ENCODE data around the gene ERGIC1. TPM values are rescaled to one million over a fixed set of nuclear protein-coding genes. Genes with fewer than 3 reads are reported as not detected.
A peak's percentile ranks its signal among the peaks of the same experiment; 100 is the strongest.

ERGIC1 gene
- total RNA-seq, 1 donor from 2014 or later, result 46.4 TPM

- Histone ChIP-seq H3K27ac (ENCODE audit: low read depth, low read length) (peak overlapping the region; percentile 38), H3K27me3 (ENCODE audit: control insufficient read depth in 3 of 3, insufficient read depth in 3 of 3, low read length in 3 of 3) (no peaks in the 10 kb centered on the region), H3K4me3 (ENCODE audit: low read length in 3 of 3) (no peak overlapping the region), H3K9me3 (ENCODE audit: control insufficient read depth in 3 of 3, low read length in 3 of 3) (no peaks in the 10 kb centered on the region), H3K4me1 (ENCODE audit: control insufficient read depth in 3 of 3, insufficient read depth in 3 of 3, low read length in 3 of 3) (peaks cover 29 to 47% (median 39%) of the 10 kb centered on the region in 3 donors), H3K36me3 (ENCODE audit: control insufficient read depth in 3 of 3, insufficient read depth in 3 of 3, low read length in 3 of 3) (peaks cover 0 to 2% (median 2%) of the 10 kb centered on the region in 3 donors), H3K9ac (ENCODE audit: low read depth in 1 of 3, low read length in 3 of 3) (peak overlapping the region in 1 of 3 donors; percentile 30)
Observed at GRCh38 chr5:172881691-172882370, 47.8 kb downstream of the ERGIC1 start.

GRCh38 chr5:172883066-172883465 lies 49.0 kb downstream of the ERGIC1 start:
- Histone ChIP-seq H3K27ac (ENCODE audit: low read depth, low read length) (no peak overlapping the region), H3K9me3 (ENCODE audit: control insufficient read depth in 3 of 3, low read length in 3 of 3) (no peaks in the 10 kb centered on the region), H3K36me3 (ENCODE audit: control insufficient read depth in 3 of 3, insufficient read depth in 3 of 3, low read length in 3 of 3) (peaks cover 0 to 2% (median 2%) of the 10 kb centered on the region in 3 donors), H3K9ac (ENCODE audit: low read depth in 1 of 3, low read length in 3 of 3) (no peak overlapping the region), H3K27me3 (ENCODE audit: control insufficient read depth in 3 of 3, insufficient read depth in 3 of 3, low read length in 3 of 3) (no peaks in the 10 kb centered on the region), H3K4me1 (ENCODE audit: control insufficient read depth in 3 of 3, insufficient read depth in 3 of 3, low read length in 3 of 3) (peaks cover 27 to 49% (median 43%) of the 10 kb centered on the region in 3 donors), H3K4me3 (ENCODE audit: low read length in 3 of 3) (no peak overlapping the region)

DNA sequence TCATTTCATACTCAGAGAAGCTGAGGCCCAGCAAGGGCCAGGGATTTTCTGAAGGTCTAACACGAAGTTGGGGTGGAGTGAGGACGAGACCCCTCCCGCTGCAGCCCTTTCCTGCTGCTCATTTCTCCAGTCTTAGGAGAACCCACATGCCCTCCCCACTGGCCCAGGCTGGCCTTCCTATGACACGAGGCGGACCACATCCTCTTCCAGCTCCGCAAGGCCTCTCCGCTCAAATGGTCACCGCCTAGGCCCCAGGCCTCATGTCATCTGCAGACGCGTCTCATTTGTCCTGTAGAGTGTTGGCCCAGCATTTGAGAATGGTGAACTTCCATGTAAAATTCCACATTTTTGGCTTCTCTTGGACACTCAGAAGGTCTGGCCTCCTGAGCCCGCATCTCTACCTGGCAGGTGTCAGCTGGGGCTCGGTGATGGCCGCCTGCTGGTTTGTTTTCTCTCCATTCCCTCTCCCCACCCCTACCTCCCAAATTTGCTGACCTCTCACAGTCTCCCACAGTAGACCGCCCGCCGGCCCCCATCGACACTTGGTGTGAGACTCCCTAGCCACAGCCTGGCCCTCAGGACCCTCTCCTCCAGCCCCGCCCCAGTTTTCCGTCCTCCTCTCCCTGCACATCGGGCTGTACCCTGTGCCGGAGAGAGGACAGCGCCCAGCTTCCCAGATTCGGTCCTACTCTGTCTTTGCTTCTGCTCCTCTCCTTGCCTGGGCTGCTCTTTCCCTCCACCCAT lies 51.7 kb downstream of the ERGIC1 start:
- H3K9ac ChIP-seq (ENCODE audit: low read depth in 1 of 3, low read length in 3 of 3), result peak overlapping the region in 1 of 3 donors; percentile 54
- H3K4me1 ChIP-seq (ENCODE audit: control insufficient read depth in 3 of 3, insufficient read depth in 3 of 3, low read length in 3 of 3), result peaks cover 10 to 35% (median 27%) of the 10 kb centered on the region in 3 donors

DNA sequence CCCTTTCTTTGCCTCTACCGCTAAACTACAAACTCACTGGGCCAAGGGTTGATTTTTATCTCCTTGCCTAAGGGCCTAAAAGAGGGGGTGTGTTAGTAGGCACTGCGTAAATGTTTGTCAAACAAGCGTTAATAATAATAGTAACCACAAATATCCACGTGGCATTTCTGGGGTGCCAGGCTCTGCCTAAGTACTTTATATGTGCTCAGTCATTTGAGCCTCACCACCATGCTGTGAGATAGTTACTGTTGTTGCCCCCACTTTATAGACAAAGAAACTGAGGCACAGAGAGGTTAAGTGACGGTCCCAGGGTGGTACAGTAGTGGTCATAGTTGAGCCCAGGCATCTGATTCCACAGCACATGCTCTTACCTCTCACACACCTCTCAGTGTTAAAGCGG lies 52.4 kb downstream of the ERGIC1 start:
- no peak overlapping the region for H3K4me3 ChIP-seq (ENCODE audit: low read length in 3 of 3)
- H3K4me1 ChIP-seq (ENCODE audit: control insufficient read depth in 3 of 3, insufficient read depth in 3 of 3, low read length in 3 of 3), result peaks cover 12 to 39% (median 31%) of the 10 kb centered on the region in 3 donors
- no peaks in the 10 kb centered on the region for H3K27me3 ChIP-seq (ENCODE audit: control insufficient read depth in 3 of 3, insufficient read depth in 3 of 3, low read length in 3 of 3)
- peaks cover 11 to 22% (median 15%) of the 10 kb centered on the region in 3 donors for H3K36me3 ChIP-seq (ENCODE audit: control insufficient read depth in 3 of 3, insufficient read depth in 3 of 3, low read length in 3 of 3)
- H3K9me3 ChIP-seq (ENCODE audit: control insufficient read depth in 3 of 3, low read length in 3 of 3), result no peaks in the 10 kb centered on the region
- peak overlapping the region; percentile 64 for H3K27ac ChIP-seq (ENCODE audit: low read depth, low read length)
- peak overlapping the region in 2 of 3 donors; percentile 1 to 54 for H3K9ac ChIP-seq (ENCODE audit: low read depth in 1 of 3, low read length in 3 of 3)

More for the DNA sequence above, 51.7 kb downstream of the ERGIC1 start:
- H3K27me3 ChIP-seq (ENCODE audit: control insufficient read depth in 3 of 3, insufficient read depth in 3 of 3, low read length in 3 of 3), result no peaks in the 10 kb centered on the region
- no peaks in the 10 kb centered on the region for H3K9me3 ChIP-seq (ENCODE audit: control insufficient read depth in 3 of 3, low read length in 3 of 3)
- H3K36me3 ChIP-seq (ENCODE audit: control insufficient read depth in 3 of 3, insufficient read depth in 3 of 3, low read length in 3 of 3), result peaks cover 11 to 18% (median 15%) of the 10 kb centered on the region in 3 donors
- H3K4me3 ChIP-seq (ENCODE audit: low read length in 3 of 3), result no peak overlapping the region
- no peak overlapping the region for H3K27ac ChIP-seq (ENCODE audit: low read depth, low read length)

- Histone ChIP-seq H3K4me3 (ENCODE audit: low read length in 3 of 3) (peak overlapping the region in 1 of 3 donors; percentile 2), H3K9ac (ENCODE audit: low read depth in 1 of 3, low read length in 3 of 3) (peak overlapping the region in 2 of 3 donors; percentile 1 to 54), H3K9me3 (ENCODE audit: control insufficient read depth in 3 of 3, low read length in 3 of 3) (no peaks in the 10 kb centered on the region), H3K4me1 (ENCODE audit: control insufficient read depth in 3 of 3, insufficient read depth in 3 of 3, low read length in 3 of 3) (peaks cover 15 to 40% (median 34%) of the 10 kb centered on the region in 3 donors), H3K27me3 (ENCODE audit: control insufficient read depth in 3 of 3, insufficient read depth in 3 of 3, low read length in 3 of 3) (no peaks in the 10 kb centered on the region), H3K27ac (ENCODE audit: low read depth, low read length) (peak overlapping the region; percentile 64), H3K36me3 (ENCODE audit: control insufficient read depth in 3 of 3, insufficient read depth in 3 of 3, low read length in 3 of 3) (peaks cover 11 to 22% (median 15%) of the 10 kb centered on the region in 3 donors)
Observed at GRCh38 chr5:172886974-172887501, 53.0 kb downstream of the ERGIC1 start.

GRCh38 chr5:172887692-172888091 lies 53.6 kb downstream of the ERGIC1 start:
- Histone ChIP-seq H3K27ac (ENCODE audit: low read depth, low read length) (peak overlapping the region; percentile 64), H3K4me3 (ENCODE audit: low read length in 3 of 3) (peak overlapping the region in 1 of 3 donors; percentile 35), H3K9me3 (ENCODE audit: control insufficient read depth in 3 of 3, low read length in 3 of 3) (no peaks in the 10 kb centered on the region), H3K36me3 (ENCODE audit: control insufficient read depth in 3 of 3, insufficient read depth in 3 of 3, low read length in 3 of 3) (peaks cover 11 to 21% (median 15%) of the 10 kb centered on the region in 3 donors), H3K27me3 (ENCODE audit: control insufficient read depth in 3 of 3, insufficient read depth in 3 of 3, low read length in 3 of 3) (no peaks in the 10 kb centered on the region), H3K4me1 (ENCODE audit: control insufficient read depth in 3 of 3, insufficient read depth in 3 of 3, low read length in 3 of 3) (peaks cover 20 to 44% (median 38%) of the 10 kb centered on the region in 3 donors), H3K9ac (ENCODE audit: low read depth in 1 of 3, low read length in 3 of 3) (peak overlapping the region; percentile 47 to 61 (median 54))

GRCh38 chr5:172890659-172891058 lies 56.6 kb downstream of the ERGIC1 start:
- Histone ChIP-seq H3K4me1 (ENCODE audit: control insufficient read depth in 3 of 3, insufficient read depth in 3 of 3, low read length in 3 of 3) (peaks cover 30 to 53% (median 45%) of the 10 kb centered on the region in 3 donors), H3K9me3 (ENCODE audit: control insufficient read depth in 3 of 3, low read length in 3 of 3) (no peaks in the 10 kb centered on the region), H3K4me3 (ENCODE audit: low read length in 3 of 3) (no peak overlapping the region), H3K9ac (ENCODE audit: low read depth in 1 of 3, low read length in 3 of 3) (no peak overlapping the region), H3K27me3 (ENCODE audit: control insufficient read depth in 3 of 3, insufficient read depth in 3 of 3, low read length in 3 of 3) (no peaks in the 10 kb centered on the region), H3K27ac (ENCODE audit: low read depth, low read length) (no peak overlapping the region), H3K36me3 (ENCODE audit: control insufficient read depth in 3 of 3, insufficient read depth in 3 of 3, low read length in 3 of 3) (peaks cover 12 to 20% (median 15%) of the 10 kb centered on the region in 3 donors)

GRCh38 chr5:172891716-172892421 lies 57.8 kb downstream of the ERGIC1 start:
- Histone ChIP-seq H3K27ac (ENCODE audit: low read depth, low read length) (peak overlapping the region; percentile 87), H3K9ac (ENCODE audit: low read depth in 1 of 3, low read length in 3 of 3) (peak overlapping the region; percentile 1 to 66 (median 54)), H3K4me3 (ENCODE audit: low read length in 3 of 3) (peak overlapping the region in 1 of 3 donors; percentile 41), H3K4me1 (ENCODE audit: control insufficient read depth in 3 of 3, insufficient read depth in 3 of 3, low read length in 3 of 3) (peaks cover 33 to 47% (median 47%) of the 10 kb centered on the region in 3 donors), H3K36me3 (ENCODE audit: control insufficient read depth in 3 of 3, insufficient read depth in 3 of 3, low read length in 3 of 3) (peaks cover 11 to 20% (median 15%) of the 10 kb centered on the region in 3 donors), H3K27me3 (ENCODE audit: control insufficient read depth in 3 of 3, insufficient read depth in 3 of 3, low read length in 3 of 3) (no peaks in the 10 kb centered on the region), H3K9me3 (ENCODE audit: control insufficient read depth in 3 of 3, low read length in 3 of 3) (no peaks in the 10 kb centered on the region)

DNA sequence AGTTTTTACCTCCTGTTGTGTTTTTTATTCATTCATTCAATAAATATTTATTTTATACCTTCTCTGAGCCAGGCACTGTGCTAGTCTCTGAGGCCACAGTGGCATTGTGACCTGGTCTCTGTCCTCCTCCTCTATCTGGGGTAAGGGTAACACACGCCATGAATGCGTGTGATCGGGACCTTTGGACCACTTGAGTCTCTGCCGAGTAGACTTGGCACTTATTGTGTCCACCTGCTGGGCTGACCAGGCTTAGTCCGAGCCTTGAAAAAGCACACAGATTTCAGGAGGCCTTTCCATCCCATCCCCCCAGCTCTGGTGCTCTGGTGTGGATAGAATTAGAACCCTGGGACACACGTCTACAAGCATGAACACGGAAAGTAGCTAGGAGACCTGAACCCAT lies 58.7 kb downstream of the ERGIC1 start:
- peaks cover 30 to 47% (median 43%) of the 10 kb centered on the region in 3 donors for H3K4me1 ChIP-seq (ENCODE audit: control insufficient read depth in 3 of 3, insufficient read depth in 3 of 3, low read length in 3 of 3)
- no peaks in the 10 kb centered on the region for H3K27me3 ChIP-seq (ENCODE audit: control insufficient read depth in 3 of 3, insufficient read depth in 3 of 3, low read length in 3 of 3)
- H3K4me3 ChIP-seq (ENCODE audit: low read length in 3 of 3), result no peak overlapping the region
- H3K9me3 ChIP-seq (ENCODE audit: control insufficient read depth in 3 of 3, low read length in 3 of 3), result no peaks in the 10 kb centered on the region
- peaks cover 11 to 20% (median 15%) of the 10 kb centered on the region in 3 donors for H3K36me3 ChIP-seq (ENCODE audit: control insufficient read depth in 3 of 3, insufficient read depth in 3 of 3, low read length in 3 of 3)
- peak overlapping the region; percentile 87 for H3K27ac ChIP-seq (ENCODE audit: low read depth, low read length)
- peak overlapping the region in 2 of 3 donors; percentile 1 to 33 for H3K9ac ChIP-seq (ENCODE audit: low read depth in 1 of 3, low read length in 3 of 3)

All from skeletal muscle tissue (tissue), 4 donors.